Suppressor macrophage treated with lipopolysaccharide for 1 hour (primary cell): ENCODE measurements around the gene FAM161A.
"Not testable (repeated sequence)": the region's sequence is repeated elsewhere in the genome, so short reads cannot be mapped to it uniquely, and the experiment has no call there.

Source experiments
- DNase-seq, 3 donors: peaks; one replicate each; pipeline ENCODE4 v3.0.0-alpha.2; 2020 to 2022

The FAM161A gene

GRCh38 chr2:61841286-61841685 is 12.6 kb downstream of the FAM161A start:
- no peak for DNase-seq

- peak in 1 of 3 donors; percentile 9 for DNase-seq
These were observed 19.0 kb downstream of the FAM161A start for GRCh38 chr2:61834893-61835292.

- DNase-seq, result no peak
These were observed 19.9 kb downstream of the FAM161A start for GRCh38 chr2:61833971-61834370.

GRCh38 chr2:61832183-61832841 is 21.5 kb downstream of the FAM161A start:
- DNase-seq, result no peak

- DNase-seq, result no peak
These were observed 31.6 kb downstream of the FAM161A start for GRCh38 chr2:61822255-61822654.

- DNase-seq, result no peak
These were observed 37.1 kb downstream of the FAM161A start for GRCh38 chr2:61816480-61817355.

GRCh38 chr2:61814539-61815160 is 39.2 kb downstream of the FAM161A start:
- no peak for DNase-seq

- DNase-seq, result not testable (repeated sequence)
These were observed 40.5 kb downstream of the FAM161A start for GRCh38 chr2:61813314-61813713.

- DNase-seq, result no peak
These were observed 42.0 kb downstream of the FAM161A start for GRCh38 chr2:61811821-61812220.

GRCh38 chr2:61810203-61810602 is 43.7 kb downstream of the FAM161A start:
- DNase-seq, result not testable (repeated sequence)

GRCh38 chr2:61808693-61809092 is 45.2 kb downstream of the FAM161A start:
- DNase-seq, result not testable (repeated sequence)

- peak in 1 of 3 donors; percentile 3 for DNase-seq
These were observed 46.7 kb downstream of the FAM161A start for GRCh38 chr2:61807036-61807757.

- DNase-seq, result no peak
These were observed 51.3 kb downstream of the FAM161A start for GRCh38 chr2:61802548-61802947.

GRCh38 chr2:61799099-61799498 is 54.8 kb downstream of the FAM161A start:
- no peak for DNase-seq

GRCh38 chr2:61797446-61797845 is 56.4 kb downstream of the FAM161A start:
- peak; percentile 60 to 76 (median 63) for DNase-seq

GRCh38 chr2:61795408-61795807 is 58.5 kb downstream of the FAM161A start:
- DNase-seq, result no peak

- peak; percentile 65 to 69 (median 68) for DNase-seq
These were observed 60.4 kb downstream of the FAM161A start for GRCh38 chr2:61793389-61793836.

- DNase-seq, result peak; percentile 33 to 45 (median 41)
These were observed 61.4 kb downstream of the FAM161A start for GRCh38 chr2:61792355-61792890.

- DNase-seq, result no peak
These were observed 63.9 kb downstream of the FAM161A start for GRCh38 chr2:61789807-61790602.

- DNase-seq, result no peak
These were observed 65.8 kb downstream of the FAM161A start for GRCh38 chr2:61787941-61788563.

- no peak for DNase-seq
These were observed 67.0 kb downstream of the FAM161A start for GRCh38 chr2:61786876-61787275.
